ENCODE results near the gene NFYB.
"Not testable (repeated sequence)": the region's sequence is repeated elsewhere in the genome, so short reads cannot be mapped to it uniquely, and the experiment has no call there.

NFYB gene

DNA sequence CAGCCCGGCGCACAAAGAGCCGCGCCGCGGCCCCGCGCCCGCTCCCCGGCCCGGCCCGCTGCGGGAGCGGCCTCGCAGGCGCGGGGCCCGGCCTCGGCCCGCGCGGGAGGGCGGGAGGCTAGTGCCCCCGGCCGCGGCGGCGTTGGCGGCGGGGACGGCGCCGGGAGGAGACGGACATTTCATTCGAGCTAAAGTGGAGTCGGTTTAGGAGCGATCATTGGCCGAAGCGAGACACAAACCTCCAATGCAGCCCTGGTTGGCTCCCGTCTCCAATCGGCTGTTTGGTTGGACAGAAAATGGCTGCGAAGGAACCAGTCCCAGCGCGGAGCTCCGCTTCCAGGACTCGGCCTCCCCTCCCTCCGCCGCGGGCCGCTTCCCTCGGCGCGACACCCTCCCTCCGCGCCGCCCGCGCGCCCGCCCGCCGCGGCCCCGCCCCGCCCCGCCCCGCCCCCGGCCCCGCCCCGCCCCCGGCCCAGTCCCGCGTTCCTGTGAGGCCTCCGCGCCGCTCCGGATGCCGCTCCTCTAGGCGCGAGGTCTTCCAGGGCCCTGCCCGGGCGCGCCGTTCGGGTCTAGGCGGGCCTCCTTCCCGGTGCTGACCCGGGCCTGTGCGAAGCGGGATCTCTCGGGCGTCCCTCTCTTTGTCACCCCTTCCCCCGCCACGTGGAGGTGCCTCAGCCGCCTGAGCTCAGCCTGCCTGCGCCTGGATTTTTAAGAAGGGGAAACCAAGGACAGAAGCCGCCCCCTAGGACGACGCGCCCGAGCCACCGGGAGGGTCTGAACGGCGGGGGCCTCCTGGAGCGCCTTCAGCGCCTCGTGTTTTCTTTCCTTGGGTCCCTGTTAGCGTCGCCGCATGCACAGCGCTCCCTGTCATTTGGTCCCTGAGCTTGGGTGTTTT is at the start of gene NFYB:
Gene NFYB, minus strand, starts transcription at position 309 of the 895 bp plus-strand sequence. CDS start 2,757 bp downstream, outside the sequence.
- DNase-seq (ENCODE audit: low read depth): peak; percentile 99

GRCh38 chr12:104187446-104188155 is 49.6 kb upstream of the NFYB start:
- no peak for DNase-seq (ENCODE audit: low read depth)

GRCh38 chr12:104183443-104183842 is 45.4 kb upstream of the NFYB start:
- DNase-seq (ENCODE audit: low read depth): no peak

DNA sequence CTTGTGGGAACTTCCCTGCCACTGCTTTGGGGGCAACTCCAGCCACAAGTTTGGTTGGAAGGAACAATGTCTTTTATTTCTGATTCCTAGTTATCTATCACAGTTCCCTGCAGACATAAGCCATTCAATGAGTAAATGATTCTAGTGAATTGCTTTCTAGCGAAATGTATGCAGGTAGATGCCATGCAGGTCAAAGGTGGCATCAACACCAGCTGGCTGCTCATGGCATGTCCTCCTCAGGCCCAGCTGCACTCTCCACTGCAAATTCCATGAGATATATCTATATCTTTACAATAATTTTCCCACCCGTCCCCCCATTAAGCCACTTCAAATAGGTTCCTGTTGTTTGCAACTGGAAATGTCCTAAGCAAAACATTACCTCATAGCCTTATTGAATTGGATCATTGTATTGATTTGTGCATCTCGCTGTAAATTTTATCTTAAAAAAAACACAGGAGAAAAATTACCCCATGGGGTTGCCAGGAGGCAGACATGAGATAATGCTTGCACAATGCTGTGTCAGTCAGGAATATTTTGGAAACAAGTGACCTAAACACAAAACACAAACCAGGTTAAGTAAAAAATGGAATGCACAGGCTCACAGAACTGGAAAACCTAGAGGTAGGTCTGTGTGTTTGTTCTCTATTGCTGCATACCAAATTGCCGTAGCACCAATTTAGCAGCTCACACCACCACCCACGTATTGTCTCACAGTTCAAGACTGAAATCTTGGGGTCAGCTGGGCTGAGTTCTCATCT is 44.8 kb upstream of the NFYB start:
- DNase-seq (ENCODE audit: low read depth): no peak

- peak; percentile 50 for DNase-seq (ENCODE audit: low read depth)
Measured at GRCh38 chr12:104182144-104182543, 44.1 kb upstream of the NFYB start.

- DNase-seq (ENCODE audit: low read depth): peak; percentile 15
Measured at GRCh38 chr12:104181313-104181712, 43.3 kb upstream of the NFYB start.

DNA sequence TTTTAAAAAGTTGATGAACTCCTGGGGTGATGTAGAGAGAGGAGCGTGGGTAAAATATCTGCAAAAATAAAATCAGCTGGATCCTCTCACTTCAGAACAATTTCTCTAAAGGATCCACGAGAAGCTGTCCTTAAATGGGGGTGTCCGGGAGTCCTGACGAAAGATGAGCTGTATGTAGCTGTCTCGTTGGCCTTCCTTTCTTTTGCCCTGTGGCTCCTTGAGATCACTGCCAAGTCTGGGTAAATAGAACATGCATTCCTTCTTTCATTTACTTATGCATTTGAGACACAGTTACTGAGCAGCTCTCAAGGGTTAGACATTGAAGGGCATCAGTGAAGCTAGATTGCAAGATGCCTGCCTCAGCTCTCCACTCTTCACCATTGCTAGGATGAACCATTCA is 42.4 kb upstream of the NFYB start:
- DNase-seq (ENCODE audit: low read depth): no peak

DNA sequence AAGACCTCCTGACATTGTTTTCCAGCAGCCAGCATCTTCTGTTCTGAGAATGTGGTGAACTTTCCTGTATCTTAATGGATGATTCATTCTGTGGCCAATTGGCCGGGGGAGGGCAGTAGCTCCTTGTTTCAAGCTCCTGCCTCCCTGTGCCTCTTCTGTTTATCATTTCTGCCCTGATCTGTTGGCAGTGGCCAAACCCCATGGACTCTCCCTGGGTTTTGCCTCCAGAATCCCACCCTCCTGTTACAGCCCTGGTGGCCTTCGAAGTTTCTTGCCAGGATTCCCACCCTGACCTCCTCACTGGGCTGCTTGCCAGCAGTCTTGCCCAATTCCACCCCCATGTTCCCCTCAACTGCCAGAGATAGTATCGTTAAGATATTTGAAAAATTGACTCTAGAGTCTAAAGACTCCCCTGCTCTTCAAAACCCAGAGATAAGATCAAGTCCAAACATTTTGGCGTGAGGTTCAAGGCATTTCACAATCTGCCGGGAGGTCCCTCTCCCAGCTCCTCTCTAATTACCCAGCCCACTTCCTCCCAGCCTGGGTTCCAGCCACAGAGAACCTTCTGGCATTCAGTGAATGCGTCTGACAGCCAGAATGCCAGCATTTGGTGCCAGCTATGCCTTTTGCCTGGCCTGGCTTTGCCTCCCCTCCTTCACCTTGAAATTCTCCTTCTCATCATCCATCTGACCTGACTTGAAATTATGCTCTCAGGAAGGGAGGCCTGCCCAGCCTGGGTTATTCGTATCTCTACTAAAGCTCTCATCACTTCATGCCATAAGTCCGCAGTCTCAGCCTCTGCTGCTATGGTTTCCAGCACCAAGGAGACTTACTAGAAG is 39.9 kb upstream of the NFYB start:
- DNase-seq (ENCODE audit: low read depth): peak; percentile 93

GRCh38 chr12:104177336-104177662 is 39.3 kb upstream of the NFYB start:
- no peak for DNase-seq (ENCODE audit: low read depth)

DNA sequence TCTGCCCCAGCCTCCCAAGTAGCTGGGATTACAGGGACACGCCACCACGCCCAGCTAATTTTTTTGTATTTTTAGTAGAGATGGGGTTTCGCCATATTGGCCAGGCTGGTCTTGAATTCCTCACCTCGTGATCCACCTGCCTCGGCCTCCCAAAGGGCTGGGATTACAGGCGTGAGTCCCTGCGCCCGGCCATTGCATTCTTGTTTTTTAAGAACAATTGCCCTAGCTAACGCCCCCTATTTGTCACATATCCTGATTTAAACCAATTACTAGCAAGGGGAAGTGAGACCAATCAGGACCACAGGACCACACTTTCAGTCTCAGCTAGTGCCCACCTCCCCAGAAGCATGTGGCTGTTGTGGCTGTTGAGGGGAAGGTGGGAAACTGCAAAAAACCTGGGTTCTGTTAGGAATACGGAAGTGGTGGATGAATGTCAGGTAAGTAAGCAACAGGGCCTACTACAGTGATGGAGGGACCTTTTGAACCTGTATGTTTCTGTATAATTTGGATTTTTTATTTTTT is 37.8 kb upstream of the NFYB start:
- no peak for DNase-seq (ENCODE audit: low read depth)

DNA sequence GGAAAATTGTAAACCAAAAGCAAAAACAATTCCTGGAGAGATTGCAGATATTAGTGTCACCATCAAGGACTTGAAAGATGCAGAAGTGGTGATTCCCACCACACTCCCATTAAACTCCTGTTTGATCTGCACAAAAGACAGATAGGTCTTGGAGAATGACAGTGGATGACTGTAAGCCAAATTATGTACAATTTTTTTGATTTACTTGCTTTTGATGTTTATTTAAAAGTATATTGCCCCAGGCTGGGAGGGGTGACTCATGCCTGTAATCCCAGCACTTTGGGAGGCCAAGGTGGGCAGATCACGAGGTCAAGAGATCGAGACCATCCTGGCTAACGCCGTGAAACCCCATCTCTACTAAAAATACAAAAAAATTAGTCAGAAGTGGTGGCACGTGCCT is 35.8 kb upstream of the NFYB start:
- peak; percentile 58 for DNase-seq (ENCODE audit: low read depth)

DNA sequence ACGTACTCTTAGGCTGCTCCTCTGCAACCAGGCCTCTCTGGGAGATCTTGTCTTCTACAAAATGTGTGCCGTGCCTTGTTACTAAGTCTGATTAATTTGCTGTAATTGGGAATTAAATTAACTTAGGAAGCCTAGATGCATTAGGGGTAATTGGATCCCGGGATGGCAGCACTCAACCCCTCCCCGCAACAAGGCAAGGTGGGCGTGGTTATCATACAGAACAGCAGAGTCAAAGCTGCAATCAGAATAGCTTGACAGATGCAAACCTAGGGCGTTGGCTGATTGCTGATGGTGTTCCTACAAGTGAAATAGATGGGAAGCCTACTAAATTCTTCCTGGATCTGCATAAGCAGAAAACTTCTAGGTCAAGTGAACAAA is 34.5 kb upstream of the NFYB start:
- no peak for DNase-seq (ENCODE audit: low read depth)

- DNase-seq (ENCODE audit: low read depth): no peak
Measured at GRCh38 chr12:104171785-104172569, 34.0 kb upstream of the NFYB start.

DNA sequence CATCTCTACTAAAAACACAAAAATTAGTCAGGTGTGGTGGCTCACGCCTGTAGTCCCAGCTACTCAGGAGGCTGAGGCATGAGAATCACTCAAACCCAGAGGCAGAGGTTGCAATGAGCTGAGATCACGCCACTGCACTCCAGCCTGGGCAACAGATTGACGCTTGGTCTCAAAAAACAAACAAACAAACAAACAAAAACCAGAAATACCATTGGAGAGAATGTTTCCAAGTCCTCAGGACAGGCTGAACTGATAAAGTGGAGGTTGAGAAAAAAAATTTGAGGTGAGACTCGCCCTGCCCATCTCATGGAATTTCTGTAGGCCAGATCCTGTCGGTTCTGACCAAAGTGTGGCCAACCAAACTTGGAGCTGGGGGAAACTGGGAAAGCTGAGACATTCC is 30.6 kb upstream of the NFYB start:
- DNase-seq (ENCODE audit: low read depth): no peak

DNA sequence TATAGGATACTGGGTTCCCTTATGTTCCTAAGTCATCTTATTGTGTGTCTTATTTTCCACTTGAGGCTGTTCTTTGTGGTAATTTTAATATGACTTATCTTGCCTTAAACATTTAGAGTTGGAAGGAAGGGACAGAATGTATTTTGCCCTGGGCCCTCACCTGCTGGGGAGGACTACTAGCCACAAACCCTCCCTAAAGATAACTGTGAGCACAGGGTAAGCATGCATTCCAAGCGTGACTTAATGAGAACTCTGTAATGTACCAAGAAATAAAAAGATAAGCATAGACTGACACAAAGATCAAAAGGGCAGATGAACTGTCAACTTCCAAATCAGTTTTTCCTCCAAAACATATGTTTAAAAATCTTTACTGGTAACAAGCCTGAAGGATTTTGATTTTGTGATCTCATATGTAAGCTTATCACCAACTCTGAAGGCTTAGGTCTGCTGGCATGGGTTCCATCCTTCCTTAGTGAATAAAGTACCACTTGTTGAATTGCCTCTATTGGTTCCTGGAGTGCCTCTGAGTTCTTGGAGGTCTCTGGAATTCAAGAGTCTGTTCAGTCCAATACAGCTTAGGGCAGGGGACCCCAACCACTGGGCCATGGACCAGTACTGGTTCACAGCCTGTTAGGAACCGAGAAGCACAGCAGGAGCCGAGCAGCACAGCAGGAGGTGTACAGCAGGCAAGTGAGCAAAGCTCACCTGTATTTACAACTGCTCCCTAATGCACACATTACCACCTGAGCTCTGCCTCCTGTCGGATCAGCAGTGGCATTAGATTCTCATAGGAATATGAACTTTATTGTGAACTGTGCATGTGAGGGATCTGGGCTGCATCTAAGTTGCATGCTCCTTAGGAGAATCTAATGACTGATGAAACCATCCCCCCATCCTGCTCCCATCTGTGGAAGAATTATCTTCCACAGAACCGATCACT is 29.8 kb upstream of the NFYB start:
- no peak for DNase-seq (ENCODE audit: low read depth)

DNA sequence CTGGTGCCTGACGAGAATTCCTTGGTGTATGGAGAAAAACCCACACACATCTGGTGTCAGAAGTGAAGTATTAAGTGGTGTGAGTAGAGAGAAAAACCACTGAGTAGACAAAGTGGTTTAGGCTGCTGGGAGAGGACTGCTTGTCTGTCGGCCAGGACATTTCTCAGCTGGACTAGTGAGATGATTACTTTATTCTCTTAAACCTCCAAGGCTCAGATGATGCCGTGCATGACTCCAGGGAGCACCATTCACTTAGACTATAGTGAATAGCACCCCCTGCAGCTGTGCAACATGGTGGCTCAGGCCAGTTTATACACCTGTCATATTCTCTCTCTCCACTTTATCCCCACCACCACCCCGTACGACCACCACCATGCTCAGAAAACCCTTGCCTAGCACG is 28.5 kb upstream of the NFYB start:
- no peak for DNase-seq (ENCODE audit: low read depth)

DNA sequence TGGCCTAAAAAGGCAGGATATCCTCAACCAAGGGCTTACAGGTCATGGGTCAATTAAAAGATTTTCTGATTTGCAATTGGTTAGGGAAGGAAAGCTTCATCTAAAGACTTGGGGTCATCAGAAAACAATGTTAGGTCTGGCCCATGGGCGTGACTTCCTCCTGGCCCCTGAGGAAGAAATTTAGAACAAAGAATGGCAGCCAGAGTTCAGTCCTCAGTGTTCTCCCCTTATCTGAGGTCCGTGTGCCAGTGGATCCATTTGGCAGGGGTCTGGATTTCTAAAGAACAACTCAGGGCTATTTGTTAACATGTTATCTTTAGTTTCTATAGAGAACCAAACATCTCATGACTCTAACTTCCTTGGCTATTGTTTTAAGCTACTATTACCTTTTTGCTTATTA is 27.8 kb upstream of the NFYB start:
- DNase-seq (ENCODE audit: low read depth): no peak

DNA sequence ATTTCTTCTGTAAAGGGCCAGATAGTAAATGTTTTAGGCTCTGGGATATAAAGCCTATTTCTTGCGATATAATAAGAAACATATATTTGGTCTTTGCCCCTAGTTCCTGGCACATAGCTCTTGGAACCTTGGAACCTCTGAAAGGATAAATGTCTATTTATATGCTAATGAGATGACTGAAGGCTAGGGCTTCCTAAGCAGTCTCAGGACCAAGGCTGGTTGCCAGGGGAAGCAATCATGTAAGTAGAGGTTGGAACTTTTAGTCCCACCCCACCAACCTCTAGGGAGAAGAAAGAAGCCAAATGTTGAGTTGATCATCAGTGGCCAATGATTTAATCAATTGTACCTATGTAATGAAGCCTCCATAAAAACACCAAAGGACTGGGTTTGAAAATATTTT is 26.6 kb upstream of the NFYB start:
- DNase-seq (ENCODE audit: low read depth): no peak

DNA sequence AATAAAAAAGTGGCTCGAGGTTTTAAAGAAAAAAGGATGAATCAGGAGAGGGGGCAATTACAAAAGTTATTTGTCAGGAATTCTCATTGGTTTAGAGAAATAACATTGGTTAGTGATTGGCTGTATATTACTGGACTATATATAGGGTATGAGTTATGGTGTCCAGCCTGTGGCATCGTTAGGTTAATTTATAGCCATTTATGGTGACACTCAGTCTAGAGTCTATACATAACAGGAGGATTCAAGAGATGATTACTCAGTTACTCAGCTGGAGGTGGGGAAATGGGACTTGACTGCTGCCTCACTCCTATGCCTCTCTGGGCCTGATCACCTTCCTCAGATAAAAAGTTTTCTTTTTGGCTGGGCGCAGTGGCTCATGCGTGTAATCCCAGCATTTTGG is 25.6 kb upstream of the NFYB start:
- peak; percentile 55 for DNase-seq (ENCODE audit: low read depth)

GRCh38 chr12:104163028-104163427 is 25.0 kb upstream of the NFYB start:
- DNase-seq (ENCODE audit: low read depth): not testable (repeated sequence)
